K562 (cell line): Measurements from ENCODE around the gene DOCK7. TPM values are rescaled to one million over a fixed set of nuclear protein-coding genes. Genes with fewer than 3 reads are reported as not detected.

ENCODE experiments used
- ATAC-seq: fragments of 200-7000 bp; cut with Tn5 transposase; 3 replicates; pipeline ENCODE4 v1.9.1; 2020; ENCODE audit warnings: moderate library complexity
- BruUV-seq: library from RNA; stranded (reverse); fragments of 400-500 nt; replicated peaks from 2 replicates; lab custom pipeline; 2021; lab: Mats Ljungman, UMichigan
- CTCF ChIA-PET: fragments of 300-600 bp; formaldehyde crosslinking; extraction: SDS; loops from one replicate; lab custom pipeline; 2021; ENCODE audit warnings: low intra/inter-chr PET ratio; lab: Yijun Ruan, JAX
- POLR2A ChIA-PET: fragments of 300-600, 350-650 bp; sonication (Branson Sonifier 250); formaldehyde crosslinking; extraction: SDS; loops from one replicate; lab custom pipeline; 2021; ENCODE audit warnings: antibody characterized with exemption, inconsistent platforms; lab: Yijun Ruan, JAX
- DNase-seq, 4 experiments: peaks; one replicate each; pipeline versions ENCODE4 v3.0.0 to v3.0.0-alpha.2; 2011 to 2018; ENCODE audit warnings: low spot score in 3 of 4, mixed read lengths in 3 of 4; ENCODE audit errors: extremely low read depth in 1 of 4
- FAIRE-seq: peaks from 2 replicates; lab custom pipeline; 2011; peaks lifted over from hg19 to GRCh38; lab: Jason Lieb, UNC
- H2AFZ ChIP-seq: 2 replicates; pipeline ENCODE4 v1.6.0; 2011; ENCODE audit warnings: low read depth, low read length, control low read depth, inconsistent platforms
- H3K27ac ChIP-seq: fragments of 200-600 bp; 3 replicates; pipeline ENCODE4 v1.8.0; 2011; ENCODE audit warnings: low read depth, mild to moderate bottlenecking, control low read depth, inconsistent platforms, low read length, moderate library complexity, mixed read lengths; ENCODE audit errors: extremely low read depth
- H3K27me3 ChIP-seq, 2 experiments: fragments of 300-600 bp in 1 of 2; 2 replicates in 1 of 2; 3 replicates in 1 of 2; pipeline versions ENCODE4 v1.6.0 to v1.8.0; 2011; ENCODE audit warnings: inconsistent platforms in 2 of 2, low read length in 2 of 2, mild to moderate bottlenecking in 1 of 2, mixed read lengths in 1 of 2, moderate library complexity in 1 of 2; ENCODE audit not compliant: control insufficient read depth in 2 of 2, insufficient read depth in 2 of 2
- H3K36me3 ChIP-seq: fragments of 300-600 bp; 3 replicates; pipeline ENCODE4 v1.8.0; 2011; ENCODE audit warnings: mild to moderate bottlenecking, low read length, inconsistent platforms; ENCODE audit not compliant: control insufficient read depth, insufficient read depth
- H3K4me1 ChIP-seq, 2 experiments: fragments of 200-600 bp in 1 of 2; replicated peaks in 1 of 2; 2 replicates in 1 of 2; 3 replicates in 1 of 2; pipeline versions ENCODE4 v1.5.1 to v1.8.0; 2011; ENCODE audit warnings: inconsistent platforms in 2 of 2, low read length in 2 of 2, mild to moderate bottlenecking in 1 of 2, mixed read lengths in 1 of 2, moderate library complexity in 1 of 2; ENCODE audit not compliant: control insufficient read depth in 2 of 2, insufficient read depth in 2 of 2
- H3K4me2 ChIP-seq: 2 replicates; pipeline ENCODE4 v1.6.1; 2011; ENCODE audit warnings: low read length, control low read depth, inconsistent platforms, mixed read lengths; ENCODE audit not compliant: insufficient read depth
- H3K4me3 ChIP-seq: fragments of 200-600 bp; sonication (generic), shearing (Covaris generic); 2 replicates; pipeline ENCODE4 v1.5.1; 2016; ENCODE audit warnings: control low read depth, inconsistent platforms
- H3K79me2 ChIP-seq: fragments of 200-600 bp; 3 replicates; pipeline ENCODE4 v1.8.0; 2011; ENCODE audit warnings: low read length, inconsistent platforms; ENCODE audit not compliant: control insufficient read depth, insufficient read depth
- H3K9ac ChIP-seq, 2 experiments: 2 replicates each; pipeline versions ENCODE4 v1.6.0 to v1.6.1; 2011; ENCODE audit warnings: low read depth in 2 of 2, low read length in 2 of 2, control low read depth in 1 of 2, inconsistent platforms in 1 of 2, mild to moderate bottlenecking in 1 of 2, mixed read lengths in 1 of 2; ENCODE audit not compliant: insufficient read depth in 1 of 2
- H3K9me1 ChIP-seq: one replicate; pipeline ENCODE4 v1.6.0; 2011; ENCODE audit warnings: inconsistent platforms, mild to moderate bottlenecking, low read length, moderate library complexity; ENCODE audit not compliant: control insufficient read depth, insufficient read depth
- H3K9me3 ChIP-seq: replicated peaks from 2 replicates; pipeline ENCODE4 v1.5.1; 2011; ENCODE audit warnings: low read depth, low read length, inconsistent platforms; ENCODE audit not compliant: control insufficient read depth, insufficient read depth
- H4K20me1 ChIP-seq: replicated peaks from 2 replicates; pipeline ENCODE4 v1.6.1; 2011; ENCODE audit warnings: low read length, inconsistent platforms, mixed read lengths; ENCODE audit not compliant: control insufficient read depth, insufficient read depth
- DACH1 ChIP-seq: fragments of 450-650 bp; IDR thresholded peaks from 2 replicates; pipeline ENCODE4 v1.6.1; 2018; ENCODE audit not compliant: partially characterized antibody
- ELF4 ChIP-seq: fragments of 450-650 bp; formaldehyde crosslinking; IDR thresholded peaks from 2 replicates; pipeline ENCODE4 v1.4.0; 2022; ENCODE audit warnings: missing genetic modification characterization
- JUNB ChIP-seq: fragments of 450-650 bp; formaldehyde crosslinking; conservative IDR thresholded peaks from 2 replicates; pipeline ENCODE4 v1.4.0; 2020; ENCODE audit warnings: mild to moderate bottlenecking
- SIN3A ChIP-seq, 2 experiments: fragments of 150-350 bp in 1 of 2; IDR thresholded peaks; 2 replicates each; pipeline ENCODE4 v1.6.1; 2011 to 2016; ENCODE audit warnings: borderline replicate concordance in 2 of 2, low read depth in 2 of 2, low read length in 2 of 2, mild to moderate bottlenecking in 2 of 2, moderate library complexity in 2 of 2; ENCODE audit not compliant: control insufficient read depth in 1 of 2
- SMAD2 ChIP-seq: fragments of 150-350 bp; IDR thresholded peaks from 2 replicates; pipeline ENCODE4 v1.6.1; 2014; ENCODE audit warnings: low read depth, mild to moderate bottlenecking, low read length
- TCF15 ChIP-seq: fragments of 250-450 bp; sonication (Bioruptor Pico); IDR thresholded peaks from 2 replicates; pipeline ENCODE4 v1.8.0; 2022; ENCODE audit warnings: moderate library complexity, mild to moderate bottlenecking, inconsistent platforms
- ZNF239 ChIP-seq: fragments of 250-450 bp; sonication (Bioruptor Pico); IDR thresholded peaks from 2 replicates; pipeline ENCODE4 v1.4.0; 2020; ENCODE audit warnings: mild to moderate bottlenecking
- WGBS: fragments of 100-300 bp; shearing (Covaris generic); methylation state at CpG from one replicate; pipeline ENCODE4 v1.1.6; 2016; ENCODE audit warnings: low coverage, mixed read lengths; ENCODE audit not compliant: insufficient coverage; ENCODE audit errors: missing lambda C conversion rate; 5-methylcytosine and 5-hydroxymethylcytosine counted together
- in situ Hi-C: fragments of 300-500 bp; cut with MboI; formaldehyde crosslinking; loops from 4 replicates; pipeline ENCODE4 v1.15.0; 2018; ENCODE audit warnings: inconsistent platforms, mixed read lengths
- intact Hi-C: fragments of 100-400 bp; cut with micrococcal nuclease; formaldehyde crosslinking; loops from 2 replicates; pipeline ENCODE4 v1.14.2; 2022
- polyA plus RNA-seq, 8 experiments: library from polyadenylated mRNA; depleted of rRNA in 4 of 8; stranded (reverse) in 5 of 8; unstranded in 3 of 8; fragments of >200 nt; fragmentation: Nextera tagmentation in 2 of 8; fragmentation: Illumina TruSeq in 1 of 8; extraction: Ambion mirVana in 2 of 8; extraction: Trizol in 1 of 8; gene quantifications; 2 replicates each; pipeline versions ENCODE4 v1.2.1 to v1.2.3, GENCODE V29; 2011 to 2014; ENCODE audit warnings: inconsistent platforms in 1 of 8, missing spikeins in 1 of 8
- total RNA-seq, 7 experiments: library from RNA; depleted of rRNA in 6 of 7; stranded (reverse); fragments of >200 nt in 6 of 7; fragmentation: Illumina TruSeq in 2 of 7; extraction: Trizol in 2 of 7; gene quantifications; 2 replicates each; pipeline versions ENCODE4 v1.2.1 to v1.2.3, GENCODE V29; 2011 to 2021; ENCODE audit warnings: low replicate concordance in 1 of 7
- TF ChIP-seq, protein P1 (sequence below): IDR thresholded peaks from 2 replicates; pipeline ENCODE4 v1.6.1; 2011; ENCODE audit not compliant: insufficient read length; ENCODE audit errors: extremely low read depth
- TF ChIP-seq, protein P2 (sequence below): fragments of 450-650 bp; conservative IDR thresholded peaks from 2 replicates; pipeline ENCODE4 v1.6.1; 2016; ENCODE audit warnings: missing genetic modification characterization, low read depth, mild to moderate bottlenecking, control low read depth, missing compliant biosample characterization
- TF ChIP-seq, protein P3 (sequence below): sonication (generic); formaldehyde crosslinking; IDR thresholded peaks from 2 replicates; pipeline ENCODE4 v1.8.0; 2022; ENCODE audit warnings: mild to moderate bottlenecking, missing genetic modification reagents
- TF ChIP-seq, protein P4 (sequence below): fragments of 250-450 bp; sonication (Bioruptor Pico); IDR thresholded peaks from 2 replicates; pipeline ENCODE4 v1.5.0; 2021

DOCK7 gene
- total and polyA plus RNA-seq, 9 of the 15 experiments (the other 6 are each of a cell fraction or from before 2014, with no cell fraction given) = 4.9 to 35.1 (median 12.6) TPM

DNA sequence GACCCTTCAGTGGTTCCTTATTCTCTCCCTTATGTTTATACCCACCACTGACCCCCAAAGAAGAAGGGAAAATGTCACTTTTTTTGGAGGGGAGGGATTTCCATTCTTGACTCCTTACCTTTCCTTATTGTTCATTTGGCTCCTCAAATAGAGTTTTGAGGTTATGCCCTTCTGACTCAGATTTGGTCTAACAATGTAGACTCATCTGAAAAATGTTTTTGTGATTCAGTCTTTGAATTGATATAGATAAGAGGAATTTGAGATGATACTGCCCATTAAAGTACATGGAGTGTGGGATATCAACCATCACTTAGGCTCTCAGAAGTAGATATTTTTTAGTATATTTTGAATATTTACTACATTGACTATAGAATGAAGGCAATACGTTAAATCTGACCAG, 235.2 kb downstream of the DOCK7 start:
- POLR2A ChIA-PET = no interaction called here
- intact Hi-C loops = no loop called here
- Histone ChIP-seq H3K9me3 (no peaks in the 10 kb centered on the region), H3K36me3 (peaks cover 65% of the 10 kb centered on the region), H3K4me2 (no peak overlapping the region), H3K4me3 (no peak overlapping the region), H3K27me3 (no peaks in the 10 kb centered on the region), H3K4me1 (no peaks in the 10 kb centered on the region), H4K20me1 (no peaks in the 10 kb centered on the region; the same call in 1 of the 2 replicates), H3K9ac (no peak overlapping the region), H2AFZ (no peak overlapping the region), H3K79me2 (no peaks in the 10 kb centered on the region), H3K9me1 (no peaks in the 10 kb centered on the region), H3K27ac (no peak overlapping the region)
- DNase-seq (no peak), FAIRE-seq (no peak), ATAC-seq (no peak)
- in situ Hi-C loops = no loop called here
- WGBS = 100% methylated on average over 1 of the region's 1 CpG
- TF ChIP-seq JUNB (CRISPR knock-in tag) = no peak
- no peak for TF ChIP-seq DACH1
- TF ChIP-seq, protein P1, sequence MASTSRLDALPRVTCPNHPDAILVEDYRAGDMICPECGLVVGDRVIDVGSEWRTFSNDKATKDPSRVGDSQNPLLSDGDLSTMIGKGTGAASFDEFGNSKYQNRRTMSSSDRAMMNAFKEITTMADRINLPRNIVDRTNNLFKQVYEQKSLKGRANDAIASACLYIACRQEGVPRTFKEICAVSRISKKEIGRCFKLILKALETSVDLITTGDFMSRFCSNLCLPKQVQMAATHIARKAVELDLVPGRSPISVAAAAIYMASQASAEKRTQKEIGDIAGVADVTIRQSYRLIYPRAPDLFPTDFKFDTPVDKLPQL = no peak
- TF ChIP-seq, protein P2, sequence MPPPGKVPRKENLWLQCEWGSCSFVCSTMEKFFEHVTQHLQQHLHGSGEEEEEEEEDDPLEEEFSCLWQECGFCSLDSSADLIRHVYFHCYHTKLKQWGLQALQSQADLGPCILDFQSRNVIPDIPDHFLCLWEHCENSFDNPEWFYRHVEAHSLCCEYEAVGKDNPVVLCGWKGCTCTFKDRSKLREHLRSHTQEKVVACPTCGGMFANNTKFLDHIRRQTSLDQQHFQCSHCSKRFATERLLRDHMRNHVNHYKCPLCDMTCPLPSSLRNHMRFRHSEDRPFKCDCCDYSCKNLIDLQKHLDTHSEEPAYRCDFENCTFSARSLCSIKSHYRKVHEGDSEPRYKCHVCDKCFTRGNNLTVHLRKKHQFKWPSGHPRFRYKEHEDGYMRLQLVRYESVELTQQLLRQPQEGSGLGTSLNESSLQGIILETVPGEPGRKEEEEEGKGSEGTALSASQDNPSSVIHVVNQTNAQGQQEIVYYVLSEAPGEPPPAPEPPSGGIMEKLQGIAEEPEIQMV (tag) = no peak
- no peak for TF ChIP-seq ELF4 (CRISPR knock-in tag)
- TF ChIP-seq, protein P3, sequence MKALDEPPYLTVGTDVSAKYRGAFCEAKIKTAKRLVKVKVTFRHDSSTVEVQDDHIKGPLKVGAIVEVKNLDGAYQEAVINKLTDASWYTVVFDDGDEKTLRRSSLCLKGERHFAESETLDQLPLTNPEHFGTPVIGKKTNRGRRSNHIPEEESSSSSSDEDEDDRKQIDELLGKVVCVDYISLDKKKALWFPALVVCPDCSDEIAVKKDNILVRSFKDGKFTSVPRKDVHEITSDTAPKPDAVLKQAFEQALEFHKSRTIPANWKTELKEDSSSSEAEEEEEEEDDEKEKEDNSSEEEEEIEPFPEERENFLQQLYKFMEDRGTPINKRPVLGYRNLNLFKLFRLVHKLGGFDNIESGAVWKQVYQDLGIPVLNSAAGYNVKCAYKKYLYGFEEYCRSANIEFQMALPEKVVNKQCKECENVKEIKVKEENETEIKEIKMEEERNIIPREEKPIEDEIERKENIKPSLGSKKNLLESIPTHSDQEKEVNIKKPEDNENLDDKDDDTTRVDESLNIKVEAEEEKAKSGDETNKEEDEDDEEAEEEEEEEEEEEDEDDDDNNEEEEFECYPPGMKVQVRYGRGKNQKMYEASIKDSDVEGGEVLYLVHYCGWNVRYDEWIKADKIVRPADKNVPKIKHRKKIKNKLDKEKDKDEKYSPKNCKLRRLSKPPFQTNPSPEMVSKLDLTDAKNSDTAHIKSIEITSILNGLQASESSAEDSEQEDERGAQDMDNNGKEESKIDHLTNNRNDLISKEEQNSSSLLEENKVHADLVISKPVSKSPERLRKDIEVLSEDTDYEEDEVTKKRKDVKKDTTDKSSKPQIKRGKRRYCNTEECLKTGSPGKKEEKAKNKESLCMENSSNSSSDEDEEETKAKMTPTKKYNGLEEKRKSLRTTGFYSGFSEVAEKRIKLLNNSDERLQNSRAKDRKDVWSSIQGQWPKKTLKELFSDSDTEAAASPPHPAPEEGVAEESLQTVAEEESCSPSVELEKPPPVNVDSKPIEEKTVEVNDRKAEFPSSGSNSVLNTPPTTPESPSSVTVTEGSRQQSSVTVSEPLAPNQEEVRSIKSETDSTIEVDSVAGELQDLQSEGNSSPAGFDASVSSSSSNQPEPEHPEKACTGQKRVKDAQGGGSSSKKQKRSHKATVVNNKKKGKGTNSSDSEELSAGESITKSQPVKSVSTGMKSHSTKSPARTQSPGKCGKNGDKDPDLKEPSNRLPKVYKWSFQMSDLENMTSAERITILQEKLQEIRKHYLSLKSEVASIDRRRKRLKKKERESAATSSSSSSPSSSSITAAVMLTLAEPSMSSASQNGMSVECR (CRISPR knock-in tag) = no peak
- TF ChIP-seq, protein P4, sequence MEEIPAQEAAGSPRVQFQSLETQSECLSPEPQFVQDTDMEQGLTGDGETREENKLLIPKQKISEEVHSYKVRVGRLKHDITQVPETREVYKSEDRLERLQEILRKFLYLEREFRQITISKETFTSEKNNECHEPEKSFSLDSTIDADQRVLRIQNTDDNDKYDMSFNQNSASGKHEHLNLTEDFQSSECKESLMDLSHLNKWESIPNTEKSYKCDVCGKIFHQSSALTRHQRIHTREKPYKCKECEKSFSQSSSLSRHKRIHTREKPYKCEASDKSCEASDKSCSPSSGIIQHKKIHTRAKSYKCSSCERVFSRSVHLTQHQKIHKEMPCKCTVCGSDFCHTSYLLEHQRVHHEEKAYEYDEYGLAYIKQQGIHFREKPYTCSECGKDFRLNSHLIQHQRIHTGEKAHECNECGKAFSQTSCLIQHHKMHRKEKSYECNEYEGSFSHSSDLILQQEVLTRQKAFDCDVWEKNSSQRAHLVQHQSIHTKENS (CRISPR knock-in tag) = no peak
- TF ChIP-seq TCF15 (CRISPR knock-in tag) = no peak
- TF ChIP-seq SIN3A (IDR thresholded peaks at IDR 0.05; ENCODE audit: borderline replicate concordance in 2 of 2, control insufficient read depth in 1 of 2, low read depth in 2 of 2, low read length in 2 of 2) = no peak
- no peak for TF ChIP-seq SMAD2
- TF ChIP-seq ZNF239 (CRISPR knock-in tag) = no peak
- no TSS peak for BruUV-seq
- CTCF ChIA-PET = interaction anchor here (0.6 kb wide), 1 partner anchor 22 kb away, joined by 4 read pairs; no protein-coding TSS in a partner anchor
